Measurements from ENCODE around the gene KLHL12. TPM values are rescaled to one million over a fixed set of nuclear protein-coding genes. Genes with fewer than 3 reads are reported as not detected.

The KLHL12 gene
- total and polyA plus RNA-seq, 4 donors: 12.4 to 25.6 (median 22.5) TPM

DNA sequence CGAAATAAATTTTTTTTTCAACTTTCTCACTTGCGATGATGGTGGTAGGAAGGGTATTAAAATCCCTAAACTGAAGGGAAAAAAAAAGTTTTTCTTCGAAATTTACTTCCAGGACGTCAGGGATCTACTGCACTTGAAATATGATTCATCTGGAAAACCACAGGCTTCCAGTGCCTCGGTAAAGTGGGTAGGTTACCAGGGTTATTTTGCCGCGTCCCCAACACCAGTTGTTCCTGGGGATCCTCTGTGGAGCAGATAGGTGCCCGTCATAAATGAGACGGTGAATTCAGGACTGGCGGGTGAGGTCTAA is 38.9 kb downstream of the KLHL12 start:
- peak overlapping the region; percentile 91 to 99 for H3K27ac ChIP-seq (ENCODE audit: low read depth in 1 of 2, low read length in 1 of 2)
- 1 to 2% methylated on average over 10 of the region's 10 CpGs for WGBS, 2 donors
- H3K9me3 ChIP-seq (ENCODE audit: control insufficient read depth in 4 of 4, insufficient read depth in 3 of 4, low read length in 3 of 4): no peaks in the 10 kb centered on the region
- no peaks in the 10 kb centered on the region for H3K27me3 ChIP-seq (ENCODE audit: control insufficient read depth in 3 of 3, insufficient read depth in 3 of 3, low read length in 2 of 3)
- H3K9ac ChIP-seq (ENCODE audit: insufficient read depth in 1 of 2, low read length in 2 of 2): peak overlapping the region in 1 of 2 donors; percentile 71
- peak overlapping the region; percentile 79 for H3K4me3 ChIP-seq
- H3K36me3 ChIP-seq (ENCODE audit: control insufficient read depth in 4 of 4, insufficient read depth in 4 of 4, low read length in 4 of 4): peaks cover 10 to 12% (median 12%) of the 10 kb centered on the region in 4 donors
- DNase-seq (no peak), ATAC-seq (ENCODE audit: insufficient read depth, low FRiP score) (no peak)
- TF ChIP-seq, protein P1, sequence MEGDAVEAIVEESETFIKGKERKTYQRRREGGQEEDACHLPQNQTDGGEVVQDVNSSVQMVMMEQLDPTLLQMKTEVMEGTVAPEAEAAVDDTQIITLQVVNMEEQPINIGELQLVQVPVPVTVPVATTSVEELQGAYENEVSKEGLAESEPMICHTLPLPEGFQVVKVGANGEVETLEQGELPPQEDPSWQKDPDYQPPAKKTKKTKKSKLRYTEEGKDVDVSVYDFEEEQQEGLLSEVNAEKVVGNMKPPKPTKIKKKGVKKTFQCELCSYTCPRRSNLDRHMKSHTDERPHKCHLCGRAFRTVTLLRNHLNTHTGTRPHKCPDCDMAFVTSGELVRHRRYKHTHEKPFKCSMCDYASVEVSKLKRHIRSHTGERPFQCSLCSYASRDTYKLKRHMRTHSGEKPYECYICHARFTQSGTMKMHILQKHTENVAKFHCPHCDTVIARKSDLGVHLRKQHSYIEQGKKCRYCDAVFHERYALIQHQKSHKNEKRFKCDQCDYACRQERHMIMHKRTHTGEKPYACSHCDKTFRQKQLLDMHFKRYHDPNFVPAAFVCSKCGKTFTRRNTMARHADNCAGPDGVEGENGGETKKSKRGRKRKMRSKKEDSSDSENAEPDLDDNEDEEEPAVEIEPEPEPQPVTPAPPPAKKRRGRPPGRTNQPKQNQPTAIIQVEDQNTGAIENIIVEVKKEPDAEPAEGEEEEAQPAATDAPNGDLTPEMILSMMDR (IDR thresholded peaks at IDR 0.05; ENCODE audit: control extremely low read depth, extremely low read depth): no peak
- H3K4me1 ChIP-seq (ENCODE audit: control insufficient read depth in 5 of 5, insufficient read depth in 5 of 5, low read length in 5 of 5): peaks cover 0 to 10% (median 0%) of the 10 kb centered on the region in 5 donors

GRCh38 chr1:202880961-202881460 is 46.0 kb downstream of the KLHL12 start:
- H3K4me3 ChIP-seq: no peak overlapping the region
- no peak overlapping the region for H3K9ac ChIP-seq (ENCODE audit: insufficient read depth in 1 of 2, low read length in 2 of 2)
- peaks cover 0 to 1% (median 0%) of the 10 kb centered on the region in 5 donors for H3K4me1 ChIP-seq (ENCODE audit: control insufficient read depth in 5 of 5, insufficient read depth in 5 of 5, low read length in 5 of 5)
- no peaks in the 10 kb centered on the region for H3K27me3 ChIP-seq (ENCODE audit: control insufficient read depth in 3 of 3, insufficient read depth in 3 of 3, low read length in 2 of 3)
- DNase-seq (no peak), ATAC-seq (ENCODE audit: insufficient read depth, low FRiP score) (no peak)
- H3K36me3 ChIP-seq (ENCODE audit: control insufficient read depth in 4 of 4, insufficient read depth in 4 of 4, low read length in 4 of 4): peaks cover 7 to 24% (median 10%) of the 10 kb centered on the region in 4 donors
- TF ChIP-seq, protein P1 (IDR thresholded peaks at IDR 0.05; ENCODE audit: control extremely low read depth, extremely low read depth): no peak
- H3K9me3 ChIP-seq (ENCODE audit: control insufficient read depth in 4 of 4, insufficient read depth in 3 of 4, low read length in 3 of 4): no peaks in the 10 kb centered on the region
- no peak overlapping the region for H3K27ac ChIP-seq (ENCODE audit: low read depth in 1 of 2, low read length in 1 of 2)
- WGBS, 2 donors: 94 to 95% methylated on average over 10 of the region's 10 CpGs

DNA sequence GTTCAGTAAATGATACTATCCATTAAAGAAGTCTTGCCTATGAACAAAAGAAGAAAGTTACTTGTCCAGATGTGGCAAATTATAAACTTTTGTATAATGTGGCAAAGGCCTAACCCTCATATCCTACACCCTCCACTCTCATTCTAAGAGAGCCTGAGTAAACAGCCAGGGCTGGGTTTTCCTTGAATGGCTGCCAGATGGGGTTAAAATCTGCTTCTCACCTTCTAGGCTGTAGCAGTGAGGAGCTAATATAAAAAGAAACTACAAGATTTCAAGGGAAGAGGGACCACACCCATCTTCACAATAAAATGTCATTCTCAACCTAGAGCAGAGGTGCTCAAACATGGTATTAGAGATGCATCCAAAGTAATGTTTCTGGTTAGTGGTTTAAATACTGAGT is 47.0 kb downstream of the KLHL12 start:
- ATAC-seq (ENCODE audit: insufficient read depth, low FRiP score) (no peak), DNase-seq (peak in 1 of 3 donors; percentile 29)
- peaks cover 0 to 1% (median 0%) of the 10 kb centered on the region in 5 donors for H3K4me1 ChIP-seq (ENCODE audit: control insufficient read depth in 5 of 5, insufficient read depth in 5 of 5, low read length in 5 of 5)
- H3K9ac ChIP-seq (ENCODE audit: insufficient read depth in 1 of 2, low read length in 2 of 2): no peak overlapping the region
- no peak overlapping the region for H3K27ac ChIP-seq (ENCODE audit: low read depth in 1 of 2, low read length in 1 of 2)
- TF ChIP-seq, protein P1 (IDR thresholded peaks at IDR 0.05; ENCODE audit: control extremely low read depth, extremely low read depth): no peak
- H3K27me3 ChIP-seq (ENCODE audit: control insufficient read depth in 3 of 3, insufficient read depth in 3 of 3, low read length in 2 of 3): no peaks in the 10 kb centered on the region
- peaks cover 7 to 24% (median 10%) of the 10 kb centered on the region in 4 donors for H3K36me3 ChIP-seq (ENCODE audit: control insufficient read depth in 4 of 4, insufficient read depth in 4 of 4, low read length in 4 of 4)
- no peaks in the 10 kb centered on the region for H3K9me3 ChIP-seq (ENCODE audit: control insufficient read depth in 4 of 4, insufficient read depth in 3 of 4, low read length in 3 of 4)
- no peak overlapping the region for H3K4me3 ChIP-seq

GRCh38 chr1:202879128-202879527 is 47.9 kb downstream of the KLHL12 start:
- 95 to 96% methylated on average over 1 of the region's 1 CpG for WGBS, 2 donors
- Histone ChIP-seq H3K27ac (ENCODE audit: low read depth in 1 of 2, low read length in 1 of 2) (no peak overlapping the region), H3K36me3 (ENCODE audit: control insufficient read depth in 4 of 4, insufficient read depth in 4 of 4, low read length in 4 of 4) (peaks cover 7 to 24% (median 10%) of the 10 kb centered on the region in 4 donors), H3K4me1 (ENCODE audit: control insufficient read depth in 5 of 5, insufficient read depth in 5 of 5, low read length in 5 of 5) (peaks cover 0 to 1% (median 0%) of the 10 kb centered on the region in 5 donors), H3K27me3 (ENCODE audit: control insufficient read depth in 3 of 3, insufficient read depth in 3 of 3, low read length in 2 of 3) (no peaks in the 10 kb centered on the region), H3K9ac (ENCODE audit: insufficient read depth in 1 of 2, low read length in 2 of 2) (no peak overlapping the region), H3K4me3 (no peak overlapping the region), H3K9me3 (ENCODE audit: control insufficient read depth in 4 of 4, insufficient read depth in 3 of 4, low read length in 3 of 4) (no peaks in the 10 kb centered on the region)
- TF ChIP-seq, protein P1 (IDR thresholded peaks at IDR 0.05; ENCODE audit: control extremely low read depth, extremely low read depth): no peak
- DNase-seq (no peak), ATAC-seq (ENCODE audit: insufficient read depth, low FRiP score) (no peak)
